GM21717 (cell line): ENCODE measurements around the gene ERC1.

Source experiments
- ATAC-seq: cut with Tn5 transposase; IDR thresholded peaks from one replicate; pipeline ENCODE4 v1.9.1; 2021; ENCODE audit warnings: mild to moderate bottlenecking, moderate library complexity; ENCODE audit not compliant: unreplicated experiment

Gene ERC1

GRCh38 chr12:1523558-1524050, 532.6 kb downstream of the ERC1 start:
- no peak for ATAC-seq

GRCh38 chr12:1525858-1526257, 534.8 kb downstream of the ERC1 start:
- no peak for ATAC-seq

- ATAC-seq: no peak
Observed at GRCh38 chr12:1527789-1528188, 536.8 kb downstream of the ERC1 start.

GRCh38 chr12:1528791-1529190, 537.8 kb downstream of the ERC1 start:
- ATAC-seq: no peak

- ATAC-seq: no peak
Observed at GRCh38 chr12:1529228-1529861, 538.3 kb downstream of the ERC1 start.

GRCh38 chr12:1529862-1530591, 539.0 kb downstream of the ERC1 start:
- ATAC-seq: no peak

GRCh38 chr12:1530592-1531152, 539.6 kb downstream of the ERC1 start:
- no peak for ATAC-seq

- no peak for ATAC-seq
Observed at GRCh38 chr12:1531153-1531653, 540.2 kb downstream of the ERC1 start.

- ATAC-seq: no peak
Observed at GRCh38 chr12:1531654-1532374, 540.8 kb downstream of the ERC1 start.

- no peak for ATAC-seq
Observed at GRCh38 chr12:1532375-1533165, 541.5 kb downstream of the ERC1 start.

- ATAC-seq: peak; percentile 10
Observed at GRCh38 chr12:1533205-1533601, 542.2 kb downstream of the ERC1 start.

GRCh38 chr12:1533602-1534304, 542.7 kb downstream of the ERC1 start:
- ATAC-seq: peak; percentile 62

GRCh38 chr12:1534748-1535147, 543.7 kb downstream of the ERC1 start:
- no peak for ATAC-seq

GRCh38 chr12:1536817-1537216, 545.8 kb downstream of the ERC1 start:
- no peak for ATAC-seq

- ATAC-seq: no peak
Observed at GRCh38 chr12:1539135-1539534, 548.1 kb downstream of the ERC1 start.

GRCh38 chr12:1540690-1541089, 549.7 kb downstream of the ERC1 start:
- ATAC-seq: no peak

GRCh38 chr12:1542599-1542998, 551.6 kb downstream of the ERC1 start:
- ATAC-seq: no peak

- no peak for ATAC-seq
Observed at GRCh38 chr12:1544996-1545700, 554.1 kb downstream of the ERC1 start.
